Measurements from ENCODE around the gene PIK3C2G.

- TF ChIP-seq ZNF362 (CRISPR knock-in tag; IDR thresholded peaks at IDR 0.05; ENCODE audit: borderline replicate concordance) = no peak
- TF ChIP-seq DRAP1 (CRISPR knock-in tag; IDR thresholded peaks at IDR 0.05) = no peak
- TF ChIP-seq CTCF (CRISPR knock-in tag; IDR thresholded peaks at IDR 0.05) = no peak
- no peak for TF ChIP-seq CREB1 (IDR thresholded peaks at IDR 0.05)
- TF ChIP-seq CREB1 (CRISPR knock-in tag; IDR thresholded peaks at IDR 0.05) = no peak
- TF ChIP-seq ZNF224 (CRISPR knock-in tag; IDR thresholded peaks at IDR 0.05) = no peak
- no peak for TF ChIP-seq NFE2 (CRISPR knock-in tag; IDR thresholded peaks at IDR 0.05)
- TF ChIP-seq ZFP1 (CRISPR knock-in tag; IDR thresholded peaks at IDR 0.05) = no peak
- no peak for TF ChIP-seq NR3C1 (CRISPR knock-in tag; IDR thresholded peaks at IDR 0.05)
- no peak for TF ChIP-seq IKZF1 (IDR thresholded peaks at IDR 0.05)
Observed at GRCh38 chr12:18243238-18243637, 18.1 kb upstream of the PIK3C2G start.
